Upper lobe of right lung (tissue), 1 donor: ENCODE measurements around the gene SYNPO2. TPM values are rescaled to one million over a fixed set of nuclear protein-coding genes. Genes with fewer than 3 reads are reported as not detected.

ENCODE experiments used
- ATAC-seq: fragments of 200-7000 bp; cut with Tn5 transposase; one replicate; pipeline ENCODE4 v1.9.1; 2020; ENCODE audit warnings: mild to moderate bottlenecking, moderate library complexity
- DNase-seq: peaks from one replicate; pipeline ENCODE4 v3.0.0-alpha.2; 2020
- H3K27ac ChIP-seq: fragments of 200-600 bp; one replicate; pipeline ENCODE4 v1.8.0; 2022
- H3K27me3 ChIP-seq: fragments of 200-600 bp; one replicate; pipeline ENCODE4 v1.8.0; 2022; ENCODE audit warnings: mild to moderate bottlenecking
- H3K36me3 ChIP-seq: fragments of 200-600 bp; one replicate; pipeline ENCODE4 v1.8.0; 2022
- H3K4me1 ChIP-seq: fragments of 200-600 bp; one replicate; pipeline ENCODE4 v1.8.0; 2022
- H3K4me3 ChIP-seq: fragments of 200-600 bp; one replicate; pipeline ENCODE4 v1.8.0; 2022; ENCODE audit warnings: mild to moderate bottlenecking
- H3K9me3 ChIP-seq: fragments of 200-600 bp; one replicate; pipeline ENCODE4 v1.8.0; 2022
- intact Hi-C: fragments of 100-400 bp; cut with DNase I; formaldehyde crosslinking; loops from one replicate; pipeline ENCODE4 v1.11.0; 2022
- total RNA-seq: library from RNA; stranded (reverse); fragmentation: NEBNext Ultra II Directional; extraction: Animal tissue kit (Norgen Biotek cat#: 25700); gene quantifications from one replicate; pipeline ENCODE4 v1.2.1, GENCODE V29; 2021
- TF ChIP-seq, protein P1 (sequence below): fragments of 200-600 bp; IDR thresholded peaks from one replicate; pipeline ENCODE4 v1.8.0; 2022; ENCODE audit warnings: antibody characterized with exemption
- donor health status: DM: no; HTN: yes; CAD: no; lungs with severe emphysema.

The SYNPO2 gene
- total RNA-seq, 1 donor from 2014 or later: 38.9 TPM

DNA sequence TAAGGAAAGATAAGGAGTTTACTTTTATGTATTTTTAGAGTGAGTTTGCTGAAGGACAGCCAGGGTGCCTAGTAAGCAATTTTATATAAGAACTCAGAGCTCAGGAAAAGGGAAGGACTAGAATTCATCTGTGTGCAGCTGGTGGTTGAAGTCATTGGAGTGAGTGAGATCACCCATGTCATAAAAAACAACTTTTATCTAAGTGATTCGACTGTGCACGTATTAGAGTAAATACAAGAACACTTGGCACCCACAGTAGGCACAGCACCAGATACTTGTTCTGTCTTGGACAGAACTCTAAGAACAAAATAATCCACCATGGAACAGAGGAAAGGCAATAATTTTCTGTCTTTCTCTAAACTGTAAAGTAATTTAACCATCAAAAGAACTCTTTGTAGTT lies 31.6 kb downstream of the SYNPO2 start:
- Histone ChIP-seq H3K27me3 (no peaks in the 10 kb centered on the region), H3K9me3 (no peaks in the 10 kb centered on the region), H3K4me3 (no peak overlapping the region), H3K36me3 (no peaks in the 10 kb centered on the region), H3K27ac (no peak overlapping the region), H3K4me1 (no peaks in the 10 kb centered on the region)
- intact Hi-C loops: no loop called here
- DNase-seq (no peak), ATAC-seq (no peak)
- TF ChIP-seq, protein P1, sequence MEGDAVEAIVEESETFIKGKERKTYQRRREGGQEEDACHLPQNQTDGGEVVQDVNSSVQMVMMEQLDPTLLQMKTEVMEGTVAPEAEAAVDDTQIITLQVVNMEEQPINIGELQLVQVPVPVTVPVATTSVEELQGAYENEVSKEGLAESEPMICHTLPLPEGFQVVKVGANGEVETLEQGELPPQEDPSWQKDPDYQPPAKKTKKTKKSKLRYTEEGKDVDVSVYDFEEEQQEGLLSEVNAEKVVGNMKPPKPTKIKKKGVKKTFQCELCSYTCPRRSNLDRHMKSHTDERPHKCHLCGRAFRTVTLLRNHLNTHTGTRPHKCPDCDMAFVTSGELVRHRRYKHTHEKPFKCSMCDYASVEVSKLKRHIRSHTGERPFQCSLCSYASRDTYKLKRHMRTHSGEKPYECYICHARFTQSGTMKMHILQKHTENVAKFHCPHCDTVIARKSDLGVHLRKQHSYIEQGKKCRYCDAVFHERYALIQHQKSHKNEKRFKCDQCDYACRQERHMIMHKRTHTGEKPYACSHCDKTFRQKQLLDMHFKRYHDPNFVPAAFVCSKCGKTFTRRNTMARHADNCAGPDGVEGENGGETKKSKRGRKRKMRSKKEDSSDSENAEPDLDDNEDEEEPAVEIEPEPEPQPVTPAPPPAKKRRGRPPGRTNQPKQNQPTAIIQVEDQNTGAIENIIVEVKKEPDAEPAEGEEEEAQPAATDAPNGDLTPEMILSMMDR: no peak

DNA sequence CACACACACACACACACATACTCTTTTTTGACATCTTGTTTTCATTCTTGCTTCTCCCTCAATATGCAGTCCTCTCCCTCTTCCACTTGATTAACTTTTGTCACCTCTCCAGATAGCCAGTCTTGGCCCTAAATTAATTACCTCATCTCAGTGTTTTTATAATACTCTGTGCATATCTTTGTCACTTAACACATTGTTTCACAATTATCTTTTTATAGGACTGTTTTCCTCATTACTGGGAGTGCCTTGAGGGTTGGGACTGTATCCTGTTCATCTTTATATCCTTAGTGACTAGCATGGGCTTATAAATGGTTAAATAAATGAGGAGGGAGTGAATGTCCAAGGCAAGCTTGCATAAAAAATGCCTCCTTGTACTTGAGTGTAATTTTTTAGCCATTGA lies 33.1 kb downstream of the SYNPO2 start:
- ATAC-seq (no peak), DNase-seq (no peak)
- Histone ChIP-seq H3K36me3 (no peaks in the 10 kb centered on the region), H3K27ac (no peak overlapping the region), H3K27me3 (no peaks in the 10 kb centered on the region), H3K4me3 (no peak overlapping the region), H3K9me3 (no peaks in the 10 kb centered on the region), H3K4me1 (no peaks in the 10 kb centered on the region)
- intact Hi-C loops: no loop called here
- TF ChIP-seq, protein P1: no peak

DNA sequence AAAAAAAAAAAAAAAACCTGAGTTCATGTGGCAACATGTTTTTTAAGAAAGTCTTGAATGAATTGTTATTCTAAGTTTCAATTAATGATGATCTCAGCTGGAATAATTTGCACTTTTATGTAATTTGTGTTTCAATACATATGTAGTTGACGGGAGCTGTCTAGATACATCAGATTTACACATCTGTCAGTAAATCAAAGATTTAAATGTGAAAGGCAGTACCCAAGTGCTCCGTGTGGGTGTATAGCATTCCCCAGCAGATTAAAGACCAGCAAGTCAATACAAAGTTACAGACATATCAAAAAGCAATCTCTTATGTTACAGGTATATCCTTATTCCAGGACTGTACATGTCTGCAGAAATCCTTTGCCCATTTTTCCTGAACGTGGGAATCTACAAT lies 35.2 kb downstream of the SYNPO2 start:
- H3K27ac ChIP-seq: no peak overlapping the region
- no peaks in the 10 kb centered on the region for H3K9me3 ChIP-seq
- ATAC-seq: no peak
- DNase-seq: no peak
- H3K4me1 ChIP-seq: no peaks in the 10 kb centered on the region
- intact Hi-C loops: no loop called here
- TF ChIP-seq, protein P1: no peak
- H3K36me3 ChIP-seq: no peaks in the 10 kb centered on the region
- no peaks in the 10 kb centered on the region for H3K27me3 ChIP-seq
- H3K4me3 ChIP-seq: no peak overlapping the region

DNA sequence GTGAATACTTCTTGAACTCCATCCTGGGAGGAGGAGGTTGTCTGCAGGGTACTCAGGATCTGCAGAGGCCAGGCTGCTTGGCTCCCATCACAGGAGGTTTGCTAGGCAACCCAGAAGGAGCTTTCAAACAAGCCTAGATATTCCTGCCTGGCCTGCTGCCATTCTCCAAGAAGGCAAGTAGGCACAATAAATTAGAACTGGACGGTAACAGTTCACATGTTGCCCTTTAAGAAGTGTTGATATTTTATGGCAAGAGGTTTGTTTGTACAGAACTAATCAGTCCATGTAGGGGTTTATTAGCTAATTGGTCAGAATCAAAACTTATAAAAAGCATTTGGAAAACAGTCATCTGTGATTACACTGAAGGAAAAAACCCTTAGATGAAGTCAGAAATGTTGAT lies 39.3 kb downstream of the SYNPO2 start:
- ATAC-seq: peak; percentile 31

DNA sequence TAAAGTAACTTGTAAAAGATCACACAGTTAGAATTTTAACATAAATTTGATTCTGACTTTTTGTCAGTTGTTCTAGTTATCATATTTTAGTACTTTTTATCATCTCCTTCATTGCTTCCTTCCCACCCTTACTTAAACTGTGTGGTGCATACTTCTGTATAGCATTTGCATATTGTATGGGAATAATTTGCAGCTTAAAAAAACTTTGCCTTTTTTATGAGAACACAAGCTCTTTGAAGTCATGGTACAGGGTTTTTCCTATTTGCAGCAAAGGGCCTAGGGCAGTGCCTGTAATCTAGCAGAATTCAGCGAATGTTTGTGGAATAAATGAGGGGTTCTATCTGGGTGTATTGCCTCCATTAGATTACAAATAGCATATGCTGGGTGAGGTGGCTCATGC lies 41.6 kb downstream of the SYNPO2 start:
- H3K4me3 ChIP-seq: no peak overlapping the region
- no peaks in the 10 kb centered on the region for H3K36me3 ChIP-seq
- DNase-seq: no peak
- no peak overlapping the region for H3K27ac ChIP-seq
- no peaks in the 10 kb centered on the region for H3K9me3 ChIP-seq
- intact Hi-C loops: no loop called here
- ATAC-seq: no peak
- no peaks in the 10 kb centered on the region for H3K27me3 ChIP-seq
- no peaks in the 10 kb centered on the region for H3K4me1 ChIP-seq
- TF ChIP-seq, protein P1: no peak

More for the DNA sequence above, 39.3 kb downstream of the SYNPO2 start:
- no peak for DNase-seq
- H3K9me3 ChIP-seq: no peaks in the 10 kb centered on the region
- no peaks in the 10 kb centered on the region for H3K36me3 ChIP-seq
- TF ChIP-seq, protein P1: no peak
- no peaks in the 10 kb centered on the region for H3K27me3 ChIP-seq
- intact Hi-C loops: no loop called here
- no peak overlapping the region for H3K27ac ChIP-seq
- no peaks in the 10 kb centered on the region for H3K4me1 ChIP-seq
- no peak overlapping the region for H3K4me3 ChIP-seq

DNA sequence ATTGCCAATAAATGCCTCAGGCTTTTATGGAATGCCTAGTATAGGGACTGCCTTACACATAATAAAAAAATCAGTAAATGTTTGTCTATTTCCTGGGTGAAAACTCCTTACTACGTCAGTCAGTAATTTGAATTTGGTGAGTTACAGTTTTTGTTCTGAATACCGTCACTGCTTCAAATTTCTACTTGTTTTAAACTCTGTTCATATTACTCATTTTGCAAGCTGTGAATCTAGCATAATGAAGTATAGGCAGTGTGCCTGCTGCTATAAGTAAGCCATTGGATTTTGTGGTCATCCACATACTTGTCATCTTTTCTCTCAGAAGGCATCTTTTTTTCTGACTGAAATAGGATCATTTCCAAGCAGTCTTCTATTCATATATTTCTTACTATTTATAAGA lies 43.1 kb downstream of the SYNPO2 start:
- intact Hi-C loops: no loop called here
- no peak for DNase-seq
- TF ChIP-seq, protein P1: no peak
- Histone ChIP-seq H3K36me3 (no peaks in the 10 kb centered on the region), H3K4me1 (no peaks in the 10 kb centered on the region), H3K4me3 (no peak overlapping the region), H3K27me3 (no peaks in the 10 kb centered on the region), H3K27ac (no peak overlapping the region), H3K9me3 (no peaks in the 10 kb centered on the region)
- no peak for ATAC-seq
